ENCODE data around the gene ZC3H8.

The ZC3H8 gene

DNA sequence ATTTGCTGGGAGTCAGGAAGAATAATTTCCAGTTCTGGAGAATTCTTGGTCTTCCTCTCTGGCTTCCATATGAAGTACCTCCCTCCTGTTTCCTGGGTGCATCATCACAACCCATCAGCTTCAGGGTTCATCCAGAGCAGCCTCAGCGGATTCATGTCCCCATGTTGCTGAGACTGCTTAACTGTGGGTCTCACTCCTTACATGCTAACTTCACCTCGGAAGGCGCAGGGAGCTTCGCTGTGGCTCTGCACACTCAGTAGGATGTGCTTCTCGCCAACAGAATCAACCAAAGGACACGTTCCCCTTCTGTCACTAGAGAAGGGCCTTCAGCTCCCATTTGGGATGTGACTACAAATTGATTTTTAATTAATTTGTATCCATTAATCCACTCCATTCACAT, 92.5 kb downstream of the ZC3H8 start:
- DNase-seq = no peak
